Measurements from ENCODE around the gene OR2V2. TPM values are rescaled to one million over a fixed set of nuclear protein-coding genes. Genes with fewer than 3 reads are reported as not detected.

OR2V2 gene
- total and polyA plus RNA-seq, 4 donors: not detected

- TF ChIP-seq FOXA2 (IDR thresholded peaks at IDR 0.05): no peak
- no peak for TF ChIP-seq MAX (IDR thresholded peaks at IDR 0.05)
- TF ChIP-seq CTCF (IDR thresholded peaks at IDR 0.05; ENCODE audit: low read depth, low read length, missing input control): no peak
- TF ChIP-seq FOXA1 (IDR thresholded peaks at IDR 0.05): no peak
- no peak for TF ChIP-seq SP1 (IDR thresholded peaks at IDR 0.05)
- TF ChIP-seq JUND (IDR thresholded peaks at IDR 0.05): no peak
- TF ChIP-seq EGR1 (IDR thresholded peaks at IDR 0.05; ENCODE audit: low read depth in 2 of 2): no peak
- TF ChIP-seq GABPA (IDR thresholded peaks at IDR 0.05 in 1 of 2, conservative IDR thresholded peaks at IDR 0.05 in 1 of 2): no peak
- TF ChIP-seq YY1 (IDR thresholded peaks at IDR 0.05): no peak
Measured at GRCh38 chr5:181151146-181151545, 3.8 kb downstream of the OR2V2 start (continued).

GRCh38 chr5:181152406-181152805 is 5.0 kb downstream of the OR2V2 start:
- Histone ChIP-seq H3K9ac (ENCODE audit: low read depth in 1 of 2, low read length in 2 of 2) (no peak overlapping the region), H3K27ac (ENCODE audit: low read depth in 1 of 2, low read length in 2 of 2) (no peak overlapping the region), H3K4me3 (ENCODE audit: low read depth in 1 of 3, low read length in 3 of 3) (no peak overlapping the region), H3K4me1 (ENCODE audit: control insufficient read depth in 4 of 4, insufficient read depth in 4 of 4, low read length in 3 of 4) (no peaks in the 10 kb centered on the region), H3K9me3 (ENCODE audit: control insufficient read depth in 4 of 4, low read length in 3 of 4) (no peaks in the 10 kb centered on the region), H3K36me3 (ENCODE audit: control insufficient read depth in 4 of 4, insufficient read depth in 3 of 4, low read depth in 1 of 4, low read length in 3 of 4) (no peaks in the 10 kb centered on the region), H3K27me3 (ENCODE audit: control insufficient read depth in 4 of 4, insufficient read depth in 4 of 4, low read length in 3 of 4) (peaks cover 0 to 14% (median 2%) of the 10 kb centered on the region in 4 donors)
- no peak for DNase-seq (ENCODE audit: low spot score)
- WGBS: 63% methylated on average over 9 of the region's 9 CpGs
- TF ChIP-seq ZBTB33 (IDR thresholded peaks at IDR 0.05): no peak

GRCh38 chr5:181153814-181154213 is 6.4 kb downstream of the OR2V2 start:
- no peak for DNase-seq (ENCODE audit: low spot score)
- WGBS: 60% methylated on average over 5 of the region's 5 CpGs
- H3K27ac ChIP-seq (ENCODE audit: low read depth in 1 of 2, low read length in 2 of 2): no peak overlapping the region
- H3K36me3 ChIP-seq (ENCODE audit: control insufficient read depth in 4 of 4, insufficient read depth in 3 of 4, low read depth in 1 of 4, low read length in 3 of 4): no peaks in the 10 kb centered on the region
- H3K9ac ChIP-seq (ENCODE audit: low read depth in 1 of 2, low read length in 2 of 2): no peak overlapping the region
- peaks cover 0 to 10% (median under 1%) of the 10 kb centered on the region in 4 donors for H3K27me3 ChIP-seq (ENCODE audit: control insufficient read depth in 4 of 4, insufficient read depth in 4 of 4, low read length in 3 of 4)
- no peaks in the 10 kb centered on the region for H3K9me3 ChIP-seq (ENCODE audit: control insufficient read depth in 4 of 4, low read length in 3 of 4)
- TF ChIP-seq TAF1 (conservative IDR thresholded peaks at IDR 0.05): no peak
- H3K4me3 ChIP-seq (ENCODE audit: low read depth in 1 of 3, low read length in 3 of 3): no peak overlapping the region
- no peaks in the 10 kb centered on the region for H3K4me1 ChIP-seq (ENCODE audit: control insufficient read depth in 4 of 4, insufficient read depth in 4 of 4, low read length in 3 of 4)

GRCh38 chr5:181156758-181157157 is 9.4 kb downstream of the OR2V2 start:
- Histone ChIP-seq H3K27me3 (ENCODE audit: control insufficient read depth in 4 of 4, insufficient read depth in 4 of 4, low read length in 3 of 4) (no peaks in the 10 kb centered on the region), H3K9ac (ENCODE audit: low read depth in 1 of 2, low read length in 2 of 2) (no peak overlapping the region), H3K9me3 (ENCODE audit: control insufficient read depth in 4 of 4, low read length in 3 of 4) (no peaks in the 10 kb centered on the region), H3K27ac (ENCODE audit: low read depth in 1 of 2, low read length in 2 of 2) (no peak overlapping the region), H3K4me1 (ENCODE audit: control insufficient read depth in 4 of 4, insufficient read depth in 4 of 4, low read length in 3 of 4) (no peaks in the 10 kb centered on the region), H3K4me3 (ENCODE audit: low read depth in 1 of 3, low read length in 3 of 3) (no peak overlapping the region), H3K36me3 (ENCODE audit: control insufficient read depth in 4 of 4, insufficient read depth in 3 of 4, low read depth in 1 of 4, low read length in 3 of 4) (no peaks in the 10 kb centered on the region)
- DNase-seq (ENCODE audit: low spot score): no peak
- WGBS: 58% methylated on average over 3 of the region's 3 CpGs
- TF ChIP-seq HNF4A (conservative IDR thresholded peaks at IDR 0.05): no peak
- TF ChIP-seq NR2F2 (IDR thresholded peaks at IDR 0.05): no peak
- no peak for TF ChIP-seq TAF1 (conservative IDR thresholded peaks at IDR 0.05)
- no peak for TF ChIP-seq JUND (IDR thresholded peaks at IDR 0.05)
- TF ChIP-seq REST (IDR thresholded peaks at IDR 0.05): no peak
- TF ChIP-seq RXRA (IDR thresholded peaks at IDR 0.05): no peak
- no peak for TF ChIP-seq HNF4G (IDR thresholded peaks at IDR 0.05)
- TF ChIP-seq CTCF (IDR thresholded peaks at IDR 0.05; ENCODE audit: low read depth, low read length, missing input control): no peak

Data from liver (tissue), 9 donors.